NT2/D1 (cell line): ENCODE data around the gene CACNA1G.

Experiments used
- DNase-seq: peaks from one replicate; pipeline ENCODE4 v3.0.0-alpha.2; 2011; ENCODE audit warnings: low read depth, low spot score
- H3K27me3 ChIP-seq: 2 replicates; pipeline ENCODE4 v1.6.0; 2011; ENCODE audit warnings: mild to moderate bottlenecking; ENCODE audit not compliant: insufficient read length, insufficient read depth
- H3K36me3 ChIP-seq: 2 replicates; pipeline ENCODE4 v1.6.1; 2011; ENCODE audit warnings: mild to moderate bottlenecking, low read length, mixed read lengths; ENCODE audit not compliant: insufficient read depth, insufficient read length
- H3K4me1 ChIP-seq: 2 replicates; pipeline ENCODE4 v1.5.1; 2011; ENCODE audit not compliant: insufficient read depth, insufficient read length
- H3K4me3 ChIP-seq: 2 replicates; pipeline ENCODE4 v1.5.1; 2011; ENCODE audit warnings: low read depth; ENCODE audit not compliant: insufficient read length
- H3K9ac ChIP-seq: 2 replicates; pipeline ENCODE4 v1.6.0; 2011; ENCODE audit warnings: low read depth; ENCODE audit not compliant: insufficient read length
- H3K9me3 ChIP-seq: 2 replicates; pipeline ENCODE4 v1.5.1; 2011; ENCODE audit warnings: mild to moderate bottlenecking, low read length; ENCODE audit not compliant: insufficient read depth
- SUZ12 ChIP-seq: IDR thresholded peaks from 2 replicates; pipeline ENCODE4 v1.6.1; 2011; ENCODE audit not compliant: insufficient read length, insufficient read depth; ENCODE audit errors: extremely low read depth
- YY1 ChIP-seq: IDR thresholded peaks from 2 replicates; pipeline ENCODE4 v1.6.1; 2011; ENCODE audit not compliant: insufficient read length, insufficient read depth
- ZNF274 ChIP-seq: IDR thresholded peaks from 2 replicates; pipeline ENCODE4 v1.6.1; 2011; ENCODE audit warnings: mild to moderate bottlenecking, low read depth, low read length

Gene CACNA1G

DNA sequence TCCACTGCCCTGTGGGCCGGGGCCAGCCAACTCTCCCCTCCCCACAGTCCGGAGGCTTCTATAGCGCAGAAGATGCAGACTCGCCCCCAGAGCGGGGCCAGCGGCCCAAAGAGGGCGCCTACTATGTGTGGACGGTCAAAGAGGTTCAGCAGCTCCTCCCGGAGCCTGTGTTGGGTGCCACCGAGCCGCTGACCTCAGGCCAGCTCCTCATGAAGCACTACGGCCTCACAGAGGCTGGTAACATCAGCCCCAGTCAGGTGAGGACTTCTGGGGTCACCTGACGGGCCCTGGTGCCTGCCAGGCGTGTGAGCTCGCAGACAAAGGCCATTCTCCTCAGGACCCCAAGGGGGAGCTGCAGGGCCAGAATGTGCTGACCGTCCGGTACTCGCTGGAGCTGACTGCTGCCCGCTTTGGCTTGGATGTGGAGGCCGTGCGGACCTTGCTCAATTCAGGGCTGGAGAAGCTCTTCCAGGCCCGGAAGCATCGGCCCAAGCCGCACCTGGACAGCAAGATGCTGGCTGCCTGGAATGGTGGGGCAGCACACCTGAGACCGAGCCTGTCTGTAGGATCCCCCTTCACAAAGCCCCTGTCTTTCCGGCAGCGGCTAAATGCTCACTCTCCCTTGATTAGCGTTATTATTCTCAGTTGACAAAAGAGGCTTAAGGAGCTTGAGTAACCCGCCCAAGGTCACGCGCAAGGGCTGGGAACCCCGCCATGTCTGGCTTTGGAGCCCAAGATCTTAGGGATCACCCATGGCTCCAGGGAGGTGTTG, 9.7 kb upstream of the CACNA1G start:
- H3K36me3 ChIP-seq = peaks cover 26% of the 10 kb centered on the region
- H3K4me3 ChIP-seq = no peak overlapping the region
- peaks cover 13% of the 10 kb centered on the region for H3K4me1 ChIP-seq
- H3K9ac ChIP-seq = peak overlapping the region; percentile 51
- H3K27me3 ChIP-seq = no peaks in the 10 kb centered on the region
- TF ChIP-seq ZNF274 (no peak), SUZ12 (no peak), YY1 (no peak)
- H3K9me3 ChIP-seq = no peaks in the 10 kb centered on the region
- peak; percentile 75 for DNase-seq

DNA sequence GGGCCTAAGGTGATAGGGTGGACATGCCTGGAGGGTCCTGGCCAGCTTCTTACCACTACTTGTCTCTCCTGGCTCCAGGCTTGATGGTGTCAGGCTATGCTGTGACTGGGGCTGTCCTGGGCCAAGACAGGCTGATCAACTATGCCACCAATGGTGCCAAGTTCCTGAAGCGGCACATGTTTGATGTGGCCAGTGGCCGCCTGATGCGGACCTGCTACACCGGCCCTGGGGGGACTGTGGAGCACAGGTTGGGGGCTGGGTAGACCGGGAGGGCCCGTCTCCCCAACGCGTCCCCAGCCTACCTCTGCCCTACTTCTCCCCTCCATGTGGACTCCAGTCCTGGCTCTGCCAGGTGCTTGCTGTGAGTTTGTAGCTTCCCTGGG, 9.1 kb upstream of the CACNA1G start:
- H3K9me3 ChIP-seq = no peaks in the 10 kb centered on the region
- DNase-seq = no peak
- no peaks in the 10 kb centered on the region for H3K27me3 ChIP-seq
- peaks cover 13% of the 10 kb centered on the region for H3K4me1 ChIP-seq
- TF ChIP-seq ZNF274 (no peak), SUZ12 (no peak), YY1 (no peak)
- no peak overlapping the region for H3K9ac ChIP-seq
- H3K4me3 ChIP-seq = no peak overlapping the region
- H3K36me3 ChIP-seq = peaks cover 26% of the 10 kb centered on the region

DNA sequence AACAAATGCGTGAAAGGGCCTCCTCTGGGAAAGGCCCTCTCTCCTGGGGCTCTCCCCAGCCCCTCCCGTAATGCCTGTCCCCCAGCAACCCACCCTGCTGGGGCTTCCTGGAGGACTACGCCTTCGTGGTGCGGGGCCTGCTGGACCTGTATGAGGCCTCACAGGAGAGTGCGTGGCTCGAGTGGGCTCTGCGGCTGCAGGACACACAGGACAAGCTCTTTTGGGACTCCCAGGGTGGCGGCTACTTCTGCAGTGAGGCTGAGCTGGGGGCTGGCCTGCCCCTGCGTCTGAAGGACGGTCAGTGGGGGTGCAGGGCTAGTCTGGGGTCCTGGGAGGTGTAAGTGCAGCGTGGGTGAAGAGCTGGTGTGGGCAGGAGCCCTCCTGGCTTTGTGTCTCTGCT, 8.6 kb upstream of the CACNA1G start:
- Histone ChIP-seq H3K4me1 (peaks cover 16% of the 10 kb centered on the region), H3K9ac (no peak overlapping the region), H3K27me3 (peaks cover 2% of the 10 kb centered on the region), H3K36me3 (peaks cover 30% of the 10 kb centered on the region), H3K9me3 (no peaks in the 10 kb centered on the region), H3K4me3 (no peak overlapping the region)
- no peak for DNase-seq
- TF ChIP-seq YY1 = no peak
- TF ChIP-seq ZNF274 = no peak
- TF ChIP-seq SUZ12 = no peak

DNA sequence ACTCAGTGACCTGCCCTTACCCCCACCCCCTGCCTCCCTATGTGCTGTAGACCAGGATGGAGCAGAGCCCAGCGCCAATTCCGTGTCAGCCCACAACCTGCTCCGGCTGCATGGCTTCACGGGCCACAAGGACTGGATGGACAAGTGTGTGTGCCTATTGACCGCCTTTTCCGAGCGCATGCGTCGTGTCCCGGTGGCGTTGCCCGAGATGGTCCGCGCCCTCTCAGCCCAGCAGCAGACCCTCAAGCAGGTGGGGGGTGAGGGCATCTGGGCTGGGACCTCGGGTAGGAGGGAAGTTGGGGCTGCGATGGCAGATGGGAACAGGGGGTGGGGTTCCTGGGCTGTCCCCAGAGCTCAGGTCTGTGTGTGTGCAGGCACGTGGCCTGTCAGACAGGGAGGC, 6.3 kb upstream of the CACNA1G start:
- no peak for TF ChIP-seq SUZ12
- TF ChIP-seq ZNF274 = no peak
- no peak for TF ChIP-seq YY1
- H3K4me1 ChIP-seq = peaks cover 23% of the 10 kb centered on the region
- peaks cover 27% of the 10 kb centered on the region for H3K36me3 ChIP-seq
- H3K9me3 ChIP-seq = no peaks in the 10 kb centered on the region
- no peak overlapping the region for H3K9ac ChIP-seq
- peaks cover 20% of the 10 kb centered on the region for H3K27me3 ChIP-seq
- no peak for DNase-seq
- H3K4me3 ChIP-seq = no peak overlapping the region

DNA sequence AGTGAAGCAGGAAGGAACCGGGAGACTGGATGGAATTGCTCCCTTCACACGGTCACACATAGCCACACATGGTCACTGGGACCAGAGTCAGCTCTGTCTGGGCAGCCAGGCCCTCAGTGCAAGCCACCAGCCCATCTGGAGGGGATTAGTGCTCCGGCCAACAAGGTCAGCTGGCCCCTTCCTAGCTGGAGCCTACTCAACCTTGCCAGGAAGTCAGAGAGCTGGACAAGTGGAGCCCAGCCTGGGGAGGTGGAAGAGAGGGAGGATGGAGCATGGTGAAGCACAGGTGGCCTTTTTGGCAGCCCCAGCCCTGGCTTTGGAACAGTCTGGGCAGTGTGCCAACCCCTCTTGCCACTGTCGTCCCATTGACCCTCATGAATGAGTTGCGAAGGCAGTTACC, 3.7 kb upstream of the CACNA1G start:
- TF ChIP-seq ZNF274 (no peak), YY1 (no peak), SUZ12 (no peak)
- DNase-seq = no peak
- peak overlapping the region; percentile 38 for H3K9ac ChIP-seq
- H3K9me3 ChIP-seq = no peaks in the 10 kb centered on the region
- peaks cover 21% of the 10 kb centered on the region for H3K4me1 ChIP-seq
- peaks cover 11% of the 10 kb centered on the region for H3K36me3 ChIP-seq
- H3K27me3 ChIP-seq = peaks cover 34% of the 10 kb centered on the region
- no peak overlapping the region for H3K4me3 ChIP-seq

DNA sequence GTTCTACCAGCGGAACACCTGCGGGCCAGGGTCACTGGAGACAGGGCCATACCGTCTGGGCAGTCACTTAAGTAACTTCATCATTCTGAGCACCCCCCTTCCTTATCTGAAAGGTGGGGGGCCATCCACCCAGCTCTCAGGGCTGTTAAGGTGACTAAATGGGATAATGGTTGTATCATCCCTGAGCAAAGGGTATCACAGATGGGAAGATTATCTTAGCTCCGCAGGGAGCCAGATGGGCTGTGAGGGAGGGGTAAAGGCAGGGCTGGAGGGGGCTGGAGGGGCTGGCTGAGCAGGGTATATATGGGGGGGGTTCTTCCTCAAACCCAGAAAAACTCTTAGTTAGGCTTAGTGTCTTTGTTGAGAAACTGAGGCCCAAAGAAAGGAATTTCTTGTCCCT, 2.9 kb upstream of the CACNA1G start:
- DNase-seq = no peak
- peaks cover 27% of the 10 kb centered on the region for H3K4me1 ChIP-seq
- H3K4me3 ChIP-seq = no peak overlapping the region
- no peak for TF ChIP-seq SUZ12
- no peak for TF ChIP-seq ZNF274
- TF ChIP-seq YY1 = no peak
- H3K9me3 ChIP-seq = no peaks in the 10 kb centered on the region
- peaks cover 42% of the 10 kb centered on the region for H3K27me3 ChIP-seq
- H3K9ac ChIP-seq = no peak overlapping the region
- peaks cover 11% of the 10 kb centered on the region for H3K36me3 ChIP-seq

DNA sequence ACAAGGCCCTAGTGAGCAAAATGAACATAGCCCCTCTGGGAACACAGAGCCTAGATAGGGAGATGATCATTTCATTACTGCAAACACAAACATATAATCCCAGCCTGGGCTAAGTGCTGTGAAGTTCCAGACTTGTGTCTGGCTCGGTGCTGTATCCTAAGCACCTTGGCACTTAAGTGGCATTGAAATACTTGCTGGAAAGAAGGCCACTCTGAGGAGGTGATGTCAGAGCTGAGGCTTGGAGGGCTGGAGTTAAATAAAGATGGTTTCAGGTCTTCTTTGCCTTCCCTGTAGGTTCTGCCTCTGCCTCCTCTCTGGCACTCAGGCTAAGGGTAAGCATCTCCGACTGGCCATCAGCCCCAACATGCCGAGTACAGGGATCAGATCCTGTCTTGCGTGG, 2.4 kb upstream of the CACNA1G start:
- Histone ChIP-seq H3K4me3 (no peak overlapping the region), H3K9ac (peak overlapping the region; percentile 52), H3K36me3 (peaks cover 11% of the 10 kb centered on the region), H3K27me3 (peaks cover 47% of the 10 kb centered on the region), H3K4me1 (peaks cover 29% of the 10 kb centered on the region), H3K9me3 (no peaks in the 10 kb centered on the region)
- no peak for DNase-seq
- TF ChIP-seq YY1 = no peak
- TF ChIP-seq ZNF274 = no peak
- no peak for TF ChIP-seq SUZ12

DNA sequence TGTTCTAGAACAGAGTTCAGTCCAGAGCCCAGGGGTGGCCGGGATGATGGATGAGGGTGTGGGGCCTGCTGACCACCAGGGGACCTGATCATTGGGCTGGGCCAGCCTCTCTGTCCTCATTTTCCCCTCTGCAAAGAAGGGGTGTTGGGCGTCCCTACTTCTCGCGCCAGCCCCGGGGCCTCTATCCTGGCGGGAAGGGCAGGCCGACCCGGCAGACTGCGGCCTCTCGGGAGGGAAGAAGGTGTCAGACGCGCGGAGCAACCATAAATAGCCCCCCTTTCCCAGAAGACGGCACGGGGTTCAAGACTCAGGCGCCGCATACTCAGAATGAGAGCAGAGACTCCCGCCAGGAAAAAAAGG, 2.0 kb upstream of the CACNA1G start:
- DNase-seq = no peak
- peaks cover 52% of the 10 kb centered on the region for H3K27me3 ChIP-seq
- peak overlapping the region; percentile 59 for H3K4me3 ChIP-seq
- H3K36me3 ChIP-seq = peaks cover 11% of the 10 kb centered on the region
- no peaks in the 10 kb centered on the region for H3K9me3 ChIP-seq
- H3K9ac ChIP-seq = peak overlapping the region; percentile 52
- peaks cover 31% of the 10 kb centered on the region for H3K4me1 ChIP-seq
- TF ChIP-seq SUZ12 (no peak), YY1 (no peak), ZNF274 (no peak)
